ENCODE data around the gene HTRA1. TPM values are rescaled to one million over a fixed set of nuclear protein-coding genes. Genes with fewer than 3 reads are reported as not detected.

Gene HTRA1
- total RNA-seq, 3 donors from 2014 or later = 0.13 to 0.41 (median 0.26) TPM

GRCh38 chr10:122503012-122503411 is 41.7 kb downstream of the HTRA1 start:
- Mint-ChIP-seq H3K27me3 (ENCODE audit: low read depth) (no peaks in the 10 kb centered on the region), H3K36me3 (ENCODE audit: insufficient read depth) (no peaks in the 10 kb centered on the region), H3K4me3 (no peak overlapping the region), H3K4me1 (ENCODE audit: low read depth) (no peaks in the 10 kb centered on the region), H3K9me3 (no peaks in the 10 kb centered on the region)
- no peak for ATAC-seq
- no peak for DNase-seq

- Mint-ChIP-seq H3K36me3 (ENCODE audit: insufficient read depth) (no peaks in the 10 kb centered on the region), H3K9me3 (no peaks in the 10 kb centered on the region), H3K4me1 (ENCODE audit: low read depth) (no peaks in the 10 kb centered on the region), H3K27me3 (ENCODE audit: low read depth) (no peaks in the 10 kb centered on the region), H3K4me3 (no peak overlapping the region)
- ATAC-seq (no peak), DNase-seq (no peak)
These were observed 42.7 kb downstream of the HTRA1 start for GRCh38 chr10:122503886-122504609.

- no peaks in the 10 kb centered on the region for H3K9me3 Mint-ChIP-seq
- no peaks in the 10 kb centered on the region for H3K36me3 Mint-ChIP-seq (ENCODE audit: insufficient read depth)
These were observed 43.2 kb downstream of the HTRA1 start for GRCh38 chr10:122504610-122504950.

GRCh38 chr10:122505011-122505410 is 43.7 kb downstream of the HTRA1 start:
- no peaks in the 10 kb centered on the region for H3K27me3 Mint-ChIP-seq (ENCODE audit: low read depth)
- no peak for ATAC-seq
- H3K4me1 Mint-ChIP-seq (ENCODE audit: low read depth) = no peaks in the 10 kb centered on the region
- H3K4me3 Mint-ChIP-seq = no peak overlapping the region
- H3K36me3 Mint-ChIP-seq (ENCODE audit: insufficient read depth) = no peaks in the 10 kb centered on the region
- DNase-seq = no peak
- no peaks in the 10 kb centered on the region for H3K9me3 Mint-ChIP-seq

More at GRCh38 chr10:122504610-122504950, 43.2 kb downstream of the HTRA1 start:
- ATAC-seq (no peak), DNase-seq (no peak)
- Mint-ChIP-seq H3K27me3 (ENCODE audit: low read depth) (no peaks in the 10 kb centered on the region), H3K4me1 (ENCODE audit: low read depth) (no peaks in the 10 kb centered on the region), H3K4me3 (no peak overlapping the region)

GRCh38 chr10:122505885-122506645 is 44.7 kb downstream of the HTRA1 start:
- no peaks in the 10 kb centered on the region for H3K9me3 Mint-ChIP-seq

GRCh38 chr10:122507616-122508015 is 46.3 kb downstream of the HTRA1 start:
- Mint-ChIP-seq H3K9me3 (no peaks in the 10 kb centered on the region), H3K27me3 (ENCODE audit: low read depth) (no peaks in the 10 kb centered on the region), H3K4me3 (no peak overlapping the region), H3K36me3 (ENCODE audit: insufficient read depth) (no peaks in the 10 kb centered on the region), H3K4me1 (ENCODE audit: low read depth) (peaks cover under 1% of the 10 kb centered on the region)
- ATAC-seq (no peak), DNase-seq (no peak)

More at GRCh38 chr10:122505885-122506645, 44.7 kb downstream of the HTRA1 start:
- ATAC-seq = no peak
- H3K4me3 Mint-ChIP-seq = no peak overlapping the region
- no peak for DNase-seq
- no peaks in the 10 kb centered on the region for H3K36me3 Mint-ChIP-seq (ENCODE audit: insufficient read depth)
- no peaks in the 10 kb centered on the region for H3K4me1 Mint-ChIP-seq (ENCODE audit: low read depth)
- no peaks in the 10 kb centered on the region for H3K27me3 Mint-ChIP-seq (ENCODE audit: low read depth)

- Mint-ChIP-seq H3K27me3 (ENCODE audit: low read depth) (no peaks in the 10 kb centered on the region), H3K36me3 (ENCODE audit: insufficient read depth) (no peaks in the 10 kb centered on the region), H3K4me1 (ENCODE audit: low read depth) (peaks cover 5% of the 10 kb centered on the region), H3K9me3 (no peaks in the 10 kb centered on the region), H3K4me3 (no peak overlapping the region)
- ATAC-seq (no peak), DNase-seq (no peak)
These were observed 46.7 kb downstream of the HTRA1 start for GRCh38 chr10:122508021-122508420.

- Mint-ChIP-seq H3K27me3 (ENCODE audit: low read depth) (no peaks in the 10 kb centered on the region), H3K36me3 (ENCODE audit: insufficient read depth) (no peaks in the 10 kb centered on the region), H3K4me3 (no peak overlapping the region), H3K9me3 (no peaks in the 10 kb centered on the region), H3K4me1 (ENCODE audit: low read depth) (peaks cover 8% of the 10 kb centered on the region)
- no peak for ATAC-seq
- no peak for DNase-seq
These were observed 48.0 kb downstream of the HTRA1 start for GRCh38 chr10:122509323-122509722.

GRCh38 chr10:122510326-122510725 is 49.0 kb downstream of the HTRA1 start:
- Mint-ChIP-seq H3K36me3 (ENCODE audit: insufficient read depth) (no peaks in the 10 kb centered on the region), H3K27me3 (ENCODE audit: low read depth) (no peaks in the 10 kb centered on the region), H3K9me3 (no peaks in the 10 kb centered on the region), H3K4me1 (ENCODE audit: low read depth) (peaks cover 14% of the 10 kb centered on the region), H3K4me3 (no peak overlapping the region)
- ATAC-seq (no peak), DNase-seq (no peak)

- Mint-ChIP-seq H3K4me3 (no peak overlapping the region), H3K27me3 (ENCODE audit: low read depth) (no peaks in the 10 kb centered on the region), H3K4me1 (ENCODE audit: low read depth) (peaks cover 18% of the 10 kb centered on the region), H3K36me3 (ENCODE audit: insufficient read depth) (no peaks in the 10 kb centered on the region), H3K9me3 (no peaks in the 10 kb centered on the region)
- DNase-seq (no peak), ATAC-seq (no peak)
These were observed 49.4 kb downstream of the HTRA1 start for GRCh38 chr10:122510736-122511135.

- ATAC-seq (no peak), DNase-seq (no peak)
- Mint-ChIP-seq H3K4me3 (no peak overlapping the region), H3K27me3 (ENCODE audit: low read depth) (no peaks in the 10 kb centered on the region), H3K9me3 (no peaks in the 10 kb centered on the region), H3K4me1 (ENCODE audit: low read depth) (peaks cover 33% of the 10 kb centered on the region), H3K36me3 (ENCODE audit: insufficient read depth) (no peaks in the 10 kb centered on the region)
These were observed 51.7 kb downstream of the HTRA1 start for GRCh38 chr10:122513053-122513452.

GRCh38 chr10:122514045-122514840 is 52.9 kb downstream of the HTRA1 start:
- peaks cover 33% of the 10 kb centered on the region for H3K4me1 Mint-ChIP-seq (ENCODE audit: low read depth)
- ATAC-seq (no peak), DNase-seq (no peak)
- H3K4me3 Mint-ChIP-seq = no peak overlapping the region
- H3K36me3 Mint-ChIP-seq (ENCODE audit: insufficient read depth) = no peaks in the 10 kb centered on the region
- H3K9me3 Mint-ChIP-seq = no peaks in the 10 kb centered on the region
- H3K27me3 Mint-ChIP-seq (ENCODE audit: low read depth) = no peaks in the 10 kb centered on the region

- Mint-ChIP-seq H3K4me1 (ENCODE audit: low read depth) (peaks cover 33% of the 10 kb centered on the region), H3K36me3 (ENCODE audit: insufficient read depth) (no peaks in the 10 kb centered on the region), H3K27me3 (ENCODE audit: low read depth) (no peaks in the 10 kb centered on the region), H3K4me3 (no peak overlapping the region), H3K9me3 (no peaks in the 10 kb centered on the region)
- DNase-seq (no peak), ATAC-seq (no peak)
These were observed 53.7 kb downstream of the HTRA1 start for GRCh38 chr10:122515022-122515424.

- peaks cover 33% of the 10 kb centered on the region for H3K4me1 Mint-ChIP-seq (ENCODE audit: low read depth)
- DNase-seq (peak; percentile 48), ATAC-seq (peak; percentile 74 to 85)
- no peaks in the 10 kb centered on the region for H3K27me3 Mint-ChIP-seq (ENCODE audit: low read depth)
- H3K36me3 Mint-ChIP-seq (ENCODE audit: insufficient read depth) = no peaks in the 10 kb centered on the region
- peak overlapping the region; percentile 22 for H3K4me3 Mint-ChIP-seq
- H3K9me3 Mint-ChIP-seq = no peaks in the 10 kb centered on the region
These were observed 54.4 kb downstream of the HTRA1 start for GRCh38 chr10:122515588-122516231.
